ENCODE measurements around the gene CDH24. TPM values are rescaled to one million over a fixed set of nuclear protein-coding genes. Genes with fewer than 3 reads are reported as not detected.

The CDH24 gene
- total RNA-seq, 1 experiment from 2014 or later: 17.9 TPM

GRCh38 chr14:23006544-23007419, 50.5 kb downstream of the CDH24 start:
- Mint-ChIP-seq H3K9me3 (peaks cover 9% of the 10 kb centered on the region), H3K4me3 (peak overlapping the region; percentile 91)
- POLR2A ChIA-PET: interaction anchor here (0.7 to 2.5 kb wide), 15 partner anchors 8 to 314 kb away, joined by 3 to 23 read pairs (median 8); partner anchors contain the start of genes ACIN1, AJUBA, C14orf119 and HAUS4
- TF ChIP-seq FOXK1 (CRISPR knock-in tag; IDR thresholded peaks at IDR 0.05) (peak; percentile 63; the same call in 1 of the 2 replicates), RELA (CRISPR knock-in tag; IDR thresholded peaks at IDR 0.05; ENCODE audit: borderline replicate concordance) (no peak), MYBL2 (CRISPR knock-in tag; IDR thresholded peaks at IDR 0.05) (peak; percentile 91), JUN (CRISPR knock-in tag; IDR thresholded peaks at IDR 0.05) (peak; percentile 85; the same call in 1 of the 2 replicates), ETV6 (CRISPR knock-in tag; IDR thresholded peaks at IDR 0.05) (no peak), NR2C2 (CRISPR knock-in tag; IDR thresholded peaks at IDR 0.05) (no peak), IRF1 (CRISPR knock-in tag; IDR thresholded peaks at IDR 0.05) (no peak), ZNF425 (CRISPR knock-in tag; conservative IDR thresholded peaks at IDR 0.05) (no peak), USF2 (CRISPR knock-in tag; IDR thresholded peaks at IDR 0.05) (no peak), USF1 (CRISPR knock-in tag; IDR thresholded peaks at IDR 0.05) (peak; percentile 73), ARID4B (CRISPR knock-in tag; IDR thresholded peaks at IDR 0.05; ENCODE audit: borderline replicate concordance) (peak; percentile 93), MAX (CRISPR knock-in tag; IDR thresholded peaks at IDR 0.05) (peak; percentile 95), GABPB1 (CRISPR knock-in tag; IDR thresholded peaks at IDR 0.05) (peak; percentile 90), SMAD4 (CRISPR knock-in tag; IDR thresholded peaks at IDR 0.05) (no peak), FOXJ3 (CRISPR knock-in tag; IDR thresholded peaks at IDR 0.05; ENCODE audit: borderline replicate concordance) (no peak), CBFB (CRISPR knock-in tag; IDR thresholded peaks at IDR 0.05; ENCODE audit: low read depth) (no peak), OVOL2 (CRISPR knock-in tag; IDR thresholded peaks at IDR 0.05; ENCODE audit: borderline replicate concordance) (no peak), ATF6 (CRISPR knock-in tag; IDR thresholded peaks at IDR 0.05) (no peak), CDX4 (CRISPR knock-in tag; IDR thresholded peaks at IDR 0.05; ENCODE audit: borderline replicate concordance) (no peak), ZNF671 (CRISPR knock-in tag; IDR thresholded peaks at IDR 0.05) (no peak), ZNF138 (CRISPR knock-in tag; conservative IDR thresholded peaks at IDR 0.05) (no peak), TP53 (CRISPR knock-in tag; IDR thresholded peaks at IDR 0.05) (no peak), ZSCAN18 (CRISPR knock-in tag; IDR thresholded peaks at IDR 0.05) (no peak)

More at GRCh38 chr14:23006544-23007419, 50.5 kb downstream of the CDH24 start:
- no peaks in the 10 kb centered on the region for H3K27me3 Mint-ChIP-seq (ENCODE audit: low read depth)
- peak; percentile 97 for ATAC-seq
- CTCF ChIA-PET: interaction anchor here (0.9 to 3.9 kb wide), 20 partner anchors 10 to 532 kb away, joined by 3 to 75 read pairs (median 6); partner anchors contain the start of genes ACIN1, AJUBA, C14orf119 and CDH24
- H3K36me3 Mint-ChIP-seq: no peaks in the 10 kb centered on the region; the same call in 1 of the 2 replicates
- peak overlapping the region; percentile 100 for H3K27ac Mint-ChIP-seq
- DNase-seq (ENCODE audit: low spot score): peak; percentile 96
- H3K4me1 Mint-ChIP-seq: peaks cover 31% of the 10 kb centered on the region

Data from WTC11 (cell line).